Heart left ventricle (tissue), 16 donors: ENCODE results near the gene GNAQ. TPM values are rescaled to one million over a fixed set of nuclear protein-coding genes. Genes with fewer than 3 reads are reported as not detected.
"Not testable (repeated sequence)": the region's sequence is repeated elsewhere in the genome, so short reads cannot be mapped to it uniquely, and the experiment has no call there.

Experiments used
- ATAC-seq, 4 donors: fragments of 200-7000 bp; cut with Tn5 transposase; one replicate each; pipeline ENCODE4 v1.9.1; 2020 to 2022; ENCODE audit warnings: moderate library complexity in 4 of 4, mild to moderate bottlenecking in 3 of 4, moderate number of reproducible peaks in 1 of 4
- DNase-seq, 5 donors: peaks; one replicate each; pipeline ENCODE4 v3.0.0-alpha.2; 2020
- H3K27ac ChIP-seq, 12 donors: fragments of 200-600 bp; sonication (generic) in 4 of 12; one replicate each; pipeline versions ENCODE4 v1.5.0 to v1.8.0; 2016 to 2022; ENCODE audit warnings: mild to moderate bottlenecking in 2 of 12
- H3K27me3 ChIP-seq, 9 donors: fragments of 200-600 bp; sonication (generic) in 2 of 9; one replicate each; pipeline versions ENCODE4 v1.5.1 to v1.8.0; 2016 to 2022; ENCODE audit warnings: mild to moderate bottlenecking in 3 of 9
- H3K36me3 ChIP-seq, 9 donors: fragments of 200-600 bp; sonication (generic) in 2 of 9; one replicate each; pipeline versions ENCODE4 v1.5.0 to v1.8.0; 2018 to 2022; ENCODE audit warnings: mild to moderate bottlenecking in 2 of 9
- H3K4me1 ChIP-seq, 12 donors: fragments of 200-600 bp; sonication (generic) in 4 of 12; one replicate each; pipeline versions ENCODE4 v1.5.0 to v1.8.0; 2016 to 2022; ENCODE audit warnings: mild to moderate bottlenecking in 3 of 12
- H3K4me3 ChIP-seq, 12 donors: fragments of 200-600 bp; sonication (generic) in 4 of 12; one replicate each; pipeline versions ENCODE4 v1.5.0 to v1.8.0; 2017 to 2022; ENCODE audit warnings: mild to moderate bottlenecking in 9 of 12, moderate library complexity in 4 of 12
- H3K9me3 ChIP-seq, 12 donors: fragments of 200-600 bp; sonication (generic) in 4 of 12; one replicate each; pipeline versions ENCODE4 v1.5.0 to v1.8.0; 2016 to 2022; ENCODE audit warnings: mild to moderate bottlenecking in 1 of 12
- POLR2A ChIP-seq, 2 donors: fragments of 450-650 bp; IDR thresholded peaks; one replicate each; pipeline ENCODE4 v1.6.1; 2017; ENCODE audit warnings: antibody characterized with exemption in 2 of 2, mild to moderate bottlenecking in 2 of 2, moderate library complexity in 2 of 2
- WGBS, 4 donors: extraction: QIAGEN DNeasy Blood & Tissue Kit in 2 of 4; methylation state at CpG; one replicate each; pipeline versions ENCODE4 v1.1.5 to v1.1.7; 2013 to 2018; 5-methylcytosine and 5-hydroxymethylcytosine counted together
- intact Hi-C, 10 donors: fragments of 100-400 bp; cut with DNase I; formaldehyde crosslinking; loops; one replicate each; pipeline versions ENCODE4 v1.11.1 to v1.14.2; 2022
- polyA plus RNA-seq, 2 donors: library from polyadenylated mRNA; stranded (reverse); fragments of 200-250 nt; gene quantifications; one replicate each; pipeline ENCODE4 v1.2.3, GENCODE V29; 2013
- total RNA-seq, 9 donors: library from RNA; depleted of rRNA in 2 of 9; stranded (reverse); fragments of >200 nt in 2 of 9; fragmentation: NEBNext Ultra II Directional in 3 of 9; extraction: Animal tissue kit (Norgen Biotek cat#: 25700) in 3 of 9; gene quantifications; one replicate each; pipeline versions ENCODE4 v1.1.0 to v1.2.4, GENCODE V29; 2016 to 2023
- TF ChIP-seq, protein P1 (sequence below), 12 donors: fragments of 200-600 bp; sonication (generic) in 4 of 12; IDR thresholded peaks; one replicate each; pipeline versions ENCODE4 v1.5.0 to v1.8.0; 2018 to 2022; ENCODE audit warnings: antibody characterized with exemption in 12 of 12, mild to moderate bottlenecking in 5 of 12
- donor health status: ischemic (EF 13 %, LVEDD 7.1; RV severe dilation, severe dysfunction).
- donor health status: healthy with polysubstance abuse.
- donor health status: DM: no; HTN: yes; CAD: no.
- donor health status: DM: no; HTN: no; CAD: no.
- donor health status: ischemic (EF 25% LVEDD 6.9; RV normal size, moderate dysfunction).
- donor health status: ischemic (EF 25% LVEDD 5.7; RV mildly dilated, moderate dysfunction).
- donor health status: healthy.
- donor health status: DM: yes; HTN: yes; CAD: no.
- donor health status: ischemic (EF 35%, LVEDD 5.7; RV mildly dilated, moderate dysfunction).
- donor health status: nonischemic (EF 11% LVEDD 7.7; RV severe dilation, severe dysfunction).
- donor health status: DM: yes; HTN: yes; CAD: no.
- donor health status: PGD.
- donor health status: ischemic (EF 29% LVEDD 5.4; RV normal size, mild dysfunction).
- donor health status: nonischemic (EF 23%, LVEDD 6.1; RV moderate dilation, normal function).

Gene GNAQ
- total and polyA plus RNA-seq, 11 donors, result 4.8 to 34.1 (median 11.3) TPM

DNA sequence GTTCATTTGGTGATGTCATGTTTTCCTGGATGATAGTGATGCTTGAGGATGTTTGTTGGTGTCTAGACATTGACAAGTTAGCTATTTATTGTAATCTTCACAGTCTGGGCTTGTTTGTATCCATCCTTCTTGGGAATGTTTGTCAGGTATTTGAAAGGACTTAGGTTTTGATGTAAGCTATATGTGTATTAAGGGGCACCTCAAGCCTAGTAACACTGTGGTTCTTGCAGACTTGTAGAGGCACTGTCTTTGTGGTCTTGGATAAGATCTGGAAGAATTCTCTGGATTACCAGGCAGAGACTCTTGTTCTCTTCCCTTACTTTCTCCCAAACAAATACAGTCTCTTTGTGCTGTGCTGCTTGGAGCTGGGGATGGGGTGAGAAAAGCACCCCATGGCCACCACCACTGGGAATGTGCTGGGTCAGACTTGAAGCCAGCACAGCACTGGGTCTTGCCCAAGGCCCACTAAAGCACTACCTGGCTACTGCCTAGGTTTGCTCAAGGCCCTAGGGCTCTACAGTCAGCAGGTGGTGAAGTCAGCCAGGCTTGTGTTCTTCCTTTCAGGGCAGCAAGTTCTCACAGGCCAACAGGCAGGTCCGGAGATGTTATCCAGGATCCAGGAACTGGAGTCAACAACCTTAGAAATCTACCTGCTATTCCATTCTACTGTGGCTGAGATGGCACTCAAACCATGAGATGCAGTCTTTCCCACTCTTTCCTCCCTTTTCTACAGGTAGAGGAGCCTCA lies 334.2 kb downstream of the GNAQ start:
- intact Hi-C loops, result no loop called here
- Histone ChIP-seq H3K9me3 (peaks cover 0 to 26% (median 3%) of the 10 kb centered on the region in 12 donors), H3K4me3 (no peak overlapping the region), H3K27ac (no peak overlapping the region), H3K4me1 (no peaks in the 10 kb centered on the region), H3K27me3 (no peaks in the 10 kb centered on the region), H3K36me3 (no peaks in the 10 kb centered on the region)
- WGBS, 4 donors, result 67 to 95% (median 95%) methylated on average over 1 of the region's 1 CpG; no CpG with 5 or more reads in 1 of the 4 donors
- TF ChIP-seq, protein P1, sequence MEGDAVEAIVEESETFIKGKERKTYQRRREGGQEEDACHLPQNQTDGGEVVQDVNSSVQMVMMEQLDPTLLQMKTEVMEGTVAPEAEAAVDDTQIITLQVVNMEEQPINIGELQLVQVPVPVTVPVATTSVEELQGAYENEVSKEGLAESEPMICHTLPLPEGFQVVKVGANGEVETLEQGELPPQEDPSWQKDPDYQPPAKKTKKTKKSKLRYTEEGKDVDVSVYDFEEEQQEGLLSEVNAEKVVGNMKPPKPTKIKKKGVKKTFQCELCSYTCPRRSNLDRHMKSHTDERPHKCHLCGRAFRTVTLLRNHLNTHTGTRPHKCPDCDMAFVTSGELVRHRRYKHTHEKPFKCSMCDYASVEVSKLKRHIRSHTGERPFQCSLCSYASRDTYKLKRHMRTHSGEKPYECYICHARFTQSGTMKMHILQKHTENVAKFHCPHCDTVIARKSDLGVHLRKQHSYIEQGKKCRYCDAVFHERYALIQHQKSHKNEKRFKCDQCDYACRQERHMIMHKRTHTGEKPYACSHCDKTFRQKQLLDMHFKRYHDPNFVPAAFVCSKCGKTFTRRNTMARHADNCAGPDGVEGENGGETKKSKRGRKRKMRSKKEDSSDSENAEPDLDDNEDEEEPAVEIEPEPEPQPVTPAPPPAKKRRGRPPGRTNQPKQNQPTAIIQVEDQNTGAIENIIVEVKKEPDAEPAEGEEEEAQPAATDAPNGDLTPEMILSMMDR (IDR thresholded peaks at IDR 0.05), result no peak
- TF ChIP-seq POLR2A (IDR thresholded peaks at IDR 0.05), result no peak
- no peak for DNase-seq
- ATAC-seq, result no peak

- H3K36me3 ChIP-seq, H3K4me3 ChIP-seq, H3K4me1 ChIP-seq, H3K27ac ChIP-seq, ATAC-seq, intact Hi-C loops, H3K27me3 ChIP-seq, DNase-seq: not testable (repeated sequence)
- H3K9me3 ChIP-seq, result peaks cover 0 to 14% (median 0%) of the 10 kb centered on the region in 12 donors
- 80 to 91% (median 86%) methylated on average over 3 of the region's 3 CpGs for WGBS, 4 donors
These were observed 340.9 kb downstream of the GNAQ start for GRCh38 chr9:77690723-77691122.

- 70 to 85% (median 73%) methylated on average over 3 of the region's 3 CpGs for WGBS, 4 donors
These were observed 341.5 kb downstream of the GNAQ start for GRCh38 chr9:77690119-77690518.

GRCh38 chr9:77687737-77688136 lies 343.9 kb downstream of the GNAQ start:
- H3K4me3 ChIP-seq, H3K27me3 ChIP-seq, DNase-seq, H3K27ac ChIP-seq, H3K4me1 ChIP-seq, H3K9me3 ChIP-seq, intact Hi-C loops, ATAC-seq, H3K36me3 ChIP-seq: not testable (repeated sequence)
- WGBS, 4 donors, result 88 to 94% (median 91%) methylated on average over 11 of the region's 11 CpGs

More at GRCh38 chr9:77690119-77690518, 341.5 kb downstream of the GNAQ start:
- H3K27me3 ChIP-seq, ATAC-seq, H3K4me3 ChIP-seq, H3K36me3 ChIP-seq, DNase-seq, intact Hi-C loops, H3K4me1 ChIP-seq, H3K27ac ChIP-seq: not testable (repeated sequence)
- peaks cover 0 to 11% (median 0%) of the 10 kb centered on the region in 12 donors for H3K9me3 ChIP-seq

GRCh38 chr9:77680581-77680980 lies 351.0 kb downstream of the GNAQ start:
- no peak overlapping the region for H3K4me3 ChIP-seq
- H3K4me1 ChIP-seq, result peaks cover 0 to 8% (median 0%) of the 10 kb centered on the region in 12 donors
- no peaks in the 10 kb centered on the region for H3K36me3 ChIP-seq
- no peak for TF ChIP-seq POLR2A (IDR thresholded peaks at IDR 0.05)
- TF ChIP-seq, protein P1 (IDR thresholded peaks at IDR 0.05), result no peak
- ATAC-seq, result no peak
- H3K27ac ChIP-seq, result no peak overlapping the region
- intact Hi-C loops, result no loop called here
- peaks cover 0 to 3% (median 0%) of the 10 kb centered on the region in 12 donors for H3K9me3 ChIP-seq
- WGBS, 4 donors, result 67 to 77% (median 73%) methylated on average over 5 of the region's 5 CpGs
- no peak for DNase-seq
- no peaks in the 10 kb centered on the region for H3K27me3 ChIP-seq
